ENCODE measurements around the gene ERBB4. TPM values are rescaled to one million over a fixed set of nuclear protein-coding genes. Genes with fewer than 3 reads are reported as not detected.

Gene ERBB4
- polyA plus RNA-seq, 1 of the 3 experiments (the other 2 are of a cell fraction), result 0.05 TPM

DNA sequence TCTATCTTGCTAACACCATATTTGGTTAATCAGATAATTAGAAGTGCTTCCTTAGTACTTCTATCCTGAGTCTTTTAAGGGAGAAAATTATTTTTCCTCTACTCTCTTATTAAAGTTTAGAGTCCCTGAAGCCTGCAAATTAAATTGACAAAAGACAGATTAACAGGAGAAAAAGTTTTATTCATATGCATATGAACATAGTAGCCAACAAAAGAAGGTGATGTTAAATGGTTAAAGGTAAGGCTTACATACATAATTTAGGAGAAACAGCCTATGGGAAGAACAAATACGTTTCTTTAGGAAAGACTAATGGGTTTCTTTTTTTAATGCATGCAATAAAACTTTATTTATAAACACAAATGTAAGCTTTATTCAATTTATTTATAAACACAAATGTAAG lies 1177.2 kb downstream of the ERBB4 start:
- Histone ChIP-seq H3K4me1 (ENCODE audit: control insufficient read depth in 1 of 2, insufficient read depth in 2 of 2, low read depth in 1 of 2, low read length in 1 of 2) (no peaks in the 10 kb centered on the region), H3K9me3 (no peaks in the 10 kb centered on the region), H3K36me3 (replicated peaks in 1 of 2; ENCODE audit: control insufficient read depth in 1 of 2, insufficient read depth in 2 of 2, low read length in 1 of 2) (no peaks in the 10 kb centered on the region), H3K9me2 (no peaks in the 10 kb centered on the region), H3F3A (replicated peaks; ENCODE audit: insufficient read depth) (no peaks in the 10 kb centered on the region), H2AFZ (ENCODE audit: low read depth) (no peak overlapping the region), H3K4me3 (ENCODE audit: low read depth in 2 of 2, low read length in 1 of 2) (no peak overlapping the region), H4K20me1 (ENCODE audit: insufficient read depth) (no peaks in the 10 kb centered on the region), H3K4me2 (no peak overlapping the region), H3K27me3 (ENCODE audit: insufficient read depth) (no peaks in the 10 kb centered on the region), H3K79me2 (ENCODE audit: insufficient read depth) (no peaks in the 10 kb centered on the region), H3K27ac (ENCODE audit: low read depth in 2 of 2, low read length in 1 of 2) (no peak overlapping the region), H3K9ac (no peak overlapping the region; the same call in 1 of the 2 replicates)
- TF ChIP-seq CHD2 (IDR thresholded peaks at IDR 0.05; ENCODE audit: low read length, partially characterized antibody), result no peak
- no peak for TF ChIP-seq TEAD4 (IDR thresholded peaks at IDR 0.05; ENCODE audit: borderline replicate concordance, insufficient read depth)
- TF ChIP-seq RXRA (IDR thresholded peaks at IDR 0.05; ENCODE audit: borderline replicate concordance, low read depth), result no peak
- no peak for TF ChIP-seq EP300 (IDR thresholded peaks at IDR 0.05; ENCODE audit: borderline replicate concordance in 1 of 2, low read depth in 1 of 2, low read length in 1 of 2)
- TF ChIP-seq USF1 (IDR thresholded peaks at IDR 0.05; ENCODE audit: borderline replicate concordance, low read depth), result no peak
- TF ChIP-seq MXI1 (IDR thresholded peaks at IDR 0.05; ENCODE audit: low read depth, low read length), result no peak
- no peak for TF ChIP-seq TCF12 (IDR thresholded peaks at IDR 0.05)
- TF ChIP-seq JUND (IDR thresholded peaks at IDR 0.05), result no peak
- no peak for TF ChIP-seq SMC3 (IDR thresholded peaks at IDR 0.05; ENCODE audit: low read depth, low read length)
- TF ChIP-seq, protein P1, sequence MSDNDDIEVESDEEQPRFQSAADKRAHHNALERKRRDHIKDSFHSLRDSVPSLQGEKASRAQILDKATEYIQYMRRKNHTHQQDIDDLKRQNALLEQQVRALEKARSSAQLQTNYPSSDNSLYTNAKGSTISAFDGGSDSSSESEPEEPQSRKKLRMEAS (IDR thresholded peaks at IDR 0.05; ENCODE audit: low read depth), result no peak
- no peak for TF ChIP-seq EZH2phosphoT487 (IDR thresholded peaks at IDR 0.05; ENCODE audit: borderline replicate concordance, low read depth)
- no peak for TF ChIP-seq FOSL2 (IDR thresholded peaks at IDR 0.05; ENCODE audit: borderline replicate concordance, low read depth)
- TF ChIP-seq IRF3 (IDR thresholded peaks at IDR 0.05; ENCODE audit: low read depth, low read length), result no peak
- no peak for TF ChIP-seq GATA2 (CRISPR knock-in tag; IDR thresholded peaks at IDR 0.05)
- TF ChIP-seq NFIC (IDR thresholded peaks at IDR 0.05; ENCODE audit: borderline replicate concordance), result no peak
- no peak for TF ChIP-seq GABPA (IDR thresholded peaks at IDR 0.05; ENCODE audit: low read depth)
- no peak for TF ChIP-seq FOXJ3 (CRISPR knock-in tag; IDR thresholded peaks at IDR 0.05)
- POLR2A ChIA-PET, result no interaction called here
- WGBS (ENCODE audit: low lambda C conversion rate), result 7% methylated on average over 1 of the region's 1 CpG
- DNase-seq, result no peak
- CTCF ChIA-PET, result interaction anchor here (0.6 kb wide), 1 partner anchor 185 kb away, joined by 3 read pairs; no protein-coding TSS in a partner anchor

GRCh38 chr2:211359347-211359746 lies 1179.3 kb downstream of the ERBB4 start:
- Histone ChIP-seq H3K4me2 (no peak overlapping the region), H3K27me3 (ENCODE audit: insufficient read depth) (no peaks in the 10 kb centered on the region), H3K36me3 (replicated peaks in 1 of 2; ENCODE audit: control insufficient read depth in 1 of 2, insufficient read depth in 2 of 2, low read length in 1 of 2) (no peaks in the 10 kb centered on the region), H3K27ac (ENCODE audit: low read depth in 2 of 2, low read length in 1 of 2) (no peak overlapping the region), H3K9me2 (no peaks in the 10 kb centered on the region), H2AFZ (ENCODE audit: low read depth) (no peak overlapping the region), H4K20me1 (ENCODE audit: insufficient read depth) (no peaks in the 10 kb centered on the region), H3K9me3 (no peaks in the 10 kb centered on the region), H3K79me2 (ENCODE audit: insufficient read depth) (no peaks in the 10 kb centered on the region), H3K4me1 (ENCODE audit: control insufficient read depth in 1 of 2, insufficient read depth in 2 of 2, low read depth in 1 of 2, low read length in 1 of 2) (no peaks in the 10 kb centered on the region), H3F3A (replicated peaks; ENCODE audit: insufficient read depth) (no peaks in the 10 kb centered on the region), H3K9ac (no peak overlapping the region), H3K4me3 (ENCODE audit: low read depth in 2 of 2, low read length in 1 of 2) (no peak overlapping the region)
- no peak for DNase-seq
- ChIA-PET POLR2A (no interaction called here), CTCF (no interaction called here)
- TF ChIP-seq GATA2 (CRISPR knock-in tag; IDR thresholded peaks at IDR 0.05) (no peak), TCF12 (IDR thresholded peaks at IDR 0.05) (no peak), RCOR1 (IDR thresholded peaks at IDR 0.05; ENCODE audit: low read length) (no peak), RXRA (IDR thresholded peaks at IDR 0.05; ENCODE audit: borderline replicate concordance, low read depth) (no peak), POLR2AphosphoS5 (IDR thresholded peaks at IDR 0.05; ENCODE audit: low read depth, low read length) (no peak), NRF1 (IDR thresholded peaks at IDR 0.05; ENCODE audit: low read depth, low read length) (no peak), NFIC (IDR thresholded peaks at IDR 0.05; ENCODE audit: borderline replicate concordance) (no peak), FOXM1 (IDR thresholded peaks at IDR 0.05; ENCODE audit: low read depth) (no peak), MXI1 (IDR thresholded peaks at IDR 0.05; ENCODE audit: low read depth, low read length) (no peak), SIN3A (IDR thresholded peaks at IDR 0.05; ENCODE audit: borderline replicate concordance, low read depth, low read length) (no peak), EZH2phosphoT487 (IDR thresholded peaks at IDR 0.05; ENCODE audit: borderline replicate concordance, low read depth) (no peak), USF2 (IDR thresholded peaks at IDR 0.05; ENCODE audit: borderline replicate concordance, low read depth, low read length) (no peak), ELF1 (IDR thresholded peaks at IDR 0.05) (no peak)
- TF ChIP-seq, protein P1 (IDR thresholded peaks at IDR 0.05; ENCODE audit: low read depth), result no peak
- TF ChIP-seq, protein P2, sequence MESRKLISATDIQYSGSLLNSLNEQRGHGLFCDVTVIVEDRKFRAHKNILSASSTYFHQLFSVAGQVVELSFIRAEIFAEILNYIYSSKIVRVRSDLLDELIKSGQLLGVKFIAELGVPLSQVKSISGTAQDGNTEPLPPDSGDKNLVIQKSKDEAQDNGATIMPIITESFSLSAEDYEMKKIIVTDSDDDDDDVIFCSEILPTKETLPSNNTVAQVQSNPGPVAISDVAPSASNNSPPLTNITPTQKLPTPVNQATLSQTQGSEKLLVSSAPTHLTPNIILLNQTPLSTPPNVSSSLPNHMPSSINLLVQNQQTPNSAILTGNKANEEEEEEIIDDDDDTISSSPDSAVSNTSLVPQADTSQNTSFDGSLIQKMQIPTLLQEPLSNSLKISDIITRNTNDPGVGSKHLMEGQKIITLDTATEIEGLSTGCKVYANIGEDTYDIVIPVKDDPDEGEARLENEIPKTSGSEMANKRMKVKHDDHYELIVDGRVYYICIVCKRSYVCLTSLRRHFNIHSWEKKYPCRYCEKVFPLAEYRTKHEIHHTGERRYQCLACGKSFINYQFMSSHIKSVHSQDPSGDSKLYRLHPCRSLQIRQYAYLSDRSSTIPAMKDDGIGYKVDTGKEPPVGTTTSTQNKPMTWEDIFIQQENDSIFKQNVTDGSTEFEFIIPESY (IDR thresholded peaks at IDR 0.05; ENCODE audit: borderline replicate concordance, low read depth), result no peak

All from SK-N-SH (cell line).